HG03521 (cell line): ENCODE data around the gene PTPRD.
"Not testable (repeated sequence)": the region's sequence is repeated elsewhere in the genome, so short reads cannot be mapped to it uniquely, and the experiment has no call there.

Experiments
- ATAC-seq: cut with Tn5 transposase; IDR thresholded peaks from one replicate; pipeline ENCODE4 v1.9.1; 2021; ENCODE audit warnings: mild to moderate bottlenecking, moderate library complexity; ENCODE audit not compliant: unreplicated experiment

PTPRD gene

DNA sequence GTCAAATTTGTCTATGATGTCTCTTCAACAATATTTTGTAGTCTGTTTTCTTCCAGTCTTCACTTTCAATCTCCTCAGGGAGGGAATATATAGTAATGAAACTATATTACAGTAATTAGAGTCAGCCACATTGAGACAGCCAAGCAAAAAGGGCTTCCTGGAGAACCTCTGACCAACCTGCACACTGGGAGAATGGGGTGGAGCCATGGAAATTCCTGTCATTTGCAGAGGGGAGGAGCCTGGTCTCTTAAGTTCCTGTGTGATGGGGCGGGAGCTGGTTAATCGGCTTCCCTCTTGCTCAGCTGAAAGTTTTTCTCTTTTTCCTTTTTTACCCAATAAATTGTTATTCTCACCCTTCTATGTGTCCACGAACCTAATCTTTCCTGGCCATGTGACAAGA is 1220.0 kb downstream of the PTPRD start:
- ATAC-seq = no peak

DNA sequence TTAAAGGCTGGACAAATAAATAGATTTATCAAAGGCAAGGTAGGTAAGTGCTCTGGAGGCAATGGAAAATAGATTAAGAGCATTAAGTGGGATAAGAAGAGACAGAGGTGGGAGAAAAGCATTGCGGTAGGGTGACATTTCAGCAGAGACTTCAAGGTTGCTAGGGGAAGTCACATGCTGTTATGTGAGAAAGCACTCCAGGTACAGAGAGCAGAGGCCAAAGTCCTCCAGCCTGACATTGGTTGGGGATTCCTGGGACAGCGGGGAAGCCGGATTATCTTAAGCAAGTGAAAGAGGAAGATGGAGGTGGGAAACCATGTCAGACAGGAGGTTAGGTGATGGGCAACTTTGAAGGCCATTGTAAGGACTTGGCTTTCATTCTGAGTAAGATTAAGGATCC is 1222.9 kb downstream of the PTPRD start:
- ATAC-seq = no peak

DNA sequence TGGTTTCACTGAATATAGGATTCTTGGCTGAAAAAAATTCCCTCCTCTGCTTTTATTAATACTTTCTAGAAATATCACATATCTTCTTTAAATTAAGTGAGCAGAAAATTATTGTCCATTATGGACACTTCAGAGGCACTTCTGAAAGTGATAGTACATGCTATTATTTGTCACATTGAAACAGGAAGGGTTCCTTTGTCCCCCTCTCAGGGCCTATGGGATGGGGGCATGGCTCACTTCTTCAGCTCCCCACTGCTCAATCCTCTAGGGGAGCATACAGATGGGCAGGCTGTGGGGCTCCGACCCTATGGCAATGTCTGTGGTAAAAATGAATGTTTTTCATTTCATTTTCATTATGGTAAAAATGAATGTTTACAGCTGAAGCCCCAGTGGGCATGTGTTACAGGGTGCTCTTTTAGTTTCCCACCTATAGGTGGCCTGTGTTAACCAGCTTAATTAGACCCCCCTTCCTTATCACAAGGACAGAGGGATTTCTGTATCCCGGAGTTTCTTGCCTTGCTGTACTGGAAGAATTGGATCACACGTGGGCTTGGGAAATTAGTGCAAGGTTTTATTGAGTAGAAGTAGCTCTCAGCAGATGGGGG is 1225.2 kb downstream of the PTPRD start:
- ATAC-seq = no peak

DNA sequence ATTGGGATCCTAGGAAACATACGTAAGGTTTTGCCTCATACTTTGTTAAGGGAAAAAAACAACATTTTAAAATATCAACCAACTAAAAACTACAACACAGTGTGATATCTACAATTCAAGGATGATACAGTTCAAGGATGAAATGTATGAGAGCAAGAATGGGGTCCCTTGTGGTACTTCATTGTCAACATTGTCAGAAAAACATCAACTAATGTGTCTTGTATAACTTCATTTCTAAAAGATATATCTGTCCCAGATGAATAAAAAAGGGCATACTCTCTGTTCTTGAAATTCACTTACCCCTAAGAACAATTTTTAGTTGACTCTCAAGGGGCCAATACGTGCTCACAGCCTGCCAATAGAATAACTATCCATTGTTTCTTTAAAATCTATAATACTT is 1250.5 kb downstream of the PTPRD start:
- no peak for ATAC-seq

DNA sequence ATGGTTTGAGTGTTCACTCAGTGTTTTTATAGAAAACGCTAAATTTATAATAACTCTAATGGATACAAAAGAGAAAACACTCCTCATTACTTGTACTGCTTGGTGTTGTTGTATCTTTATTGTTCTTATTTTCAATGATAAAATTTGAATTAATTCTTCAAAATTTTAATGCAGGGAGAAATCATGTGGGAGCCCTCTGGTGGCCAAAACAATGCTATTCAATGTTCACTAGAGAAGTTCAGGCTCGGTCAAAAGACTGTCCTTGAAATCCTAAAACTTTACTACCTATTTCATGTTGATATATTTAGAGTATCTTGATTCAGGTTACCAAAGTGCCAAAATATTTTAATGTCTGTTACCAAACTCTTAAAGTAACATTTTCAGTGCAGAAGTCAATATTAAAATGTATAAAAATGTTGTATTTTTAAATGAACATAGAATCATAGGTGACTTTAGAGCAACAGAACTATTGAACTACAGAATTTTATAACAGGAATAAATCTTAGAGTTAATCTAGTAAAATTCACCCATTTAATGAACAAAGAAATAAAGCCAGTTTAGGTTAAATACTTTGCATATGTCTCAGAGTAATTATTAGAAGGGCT is 1259.8 kb downstream of the PTPRD start:
- no peak for ATAC-seq

DNA sequence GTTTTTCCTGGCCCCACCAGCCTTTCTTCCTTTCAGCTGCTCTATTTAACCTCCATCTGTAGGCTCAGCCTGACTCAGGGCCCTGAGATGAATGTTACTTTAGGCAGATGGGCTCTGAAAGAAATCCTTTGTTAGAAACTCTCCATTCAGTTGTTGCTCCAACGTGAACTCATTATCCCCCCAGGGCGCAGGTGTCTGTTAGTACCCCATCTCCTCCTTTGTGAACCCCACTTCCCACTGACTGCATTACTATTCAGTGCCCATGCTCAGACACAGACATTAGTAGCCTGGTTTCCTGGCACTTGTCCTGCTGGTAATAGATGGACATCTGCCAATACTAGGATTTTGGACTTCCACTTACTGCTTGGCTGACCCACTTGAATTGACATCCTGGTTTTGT is 1271.6 kb downstream of the PTPRD start:
- no peak for ATAC-seq

DNA sequence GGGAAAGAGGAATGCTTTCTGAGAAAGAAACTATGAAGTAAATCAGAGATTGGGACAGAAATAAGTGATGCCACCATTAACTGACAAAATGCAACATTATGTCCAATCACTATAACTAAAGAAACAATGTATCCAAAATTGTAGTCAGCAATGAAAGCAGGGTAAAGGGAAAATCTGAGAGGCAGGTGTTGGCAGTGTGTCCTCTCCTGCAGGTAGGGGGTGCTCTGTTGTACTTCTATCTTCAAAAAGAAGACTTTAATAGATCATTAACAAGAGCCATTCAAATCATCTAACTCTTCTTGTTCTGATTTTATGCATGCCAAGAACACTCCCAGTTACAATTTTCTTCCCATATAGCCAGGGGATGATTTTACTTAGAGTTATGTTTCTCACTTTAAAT is 1275.7 kb downstream of the PTPRD start:
- no peak for ATAC-seq

DNA sequence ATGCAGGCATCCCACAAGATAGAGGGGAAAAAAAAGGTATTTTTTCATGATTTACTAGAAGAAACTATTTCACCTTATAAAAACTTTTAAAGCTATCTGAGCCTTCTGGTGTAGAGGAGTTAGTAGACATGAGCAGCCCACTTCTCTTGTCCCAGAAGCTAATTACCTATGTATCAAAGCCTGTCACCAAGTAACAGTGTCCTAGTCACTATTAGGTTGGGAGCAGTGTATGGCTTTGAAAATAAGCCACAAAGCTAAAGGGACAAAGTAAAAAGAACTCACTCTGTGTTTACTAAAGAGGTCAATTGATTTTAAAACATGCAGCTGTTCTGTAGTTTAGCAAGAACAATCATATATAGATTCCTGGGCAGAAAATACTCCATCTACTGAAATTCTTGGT is 1286.1 kb downstream of the PTPRD start:
- no peak for ATAC-seq

DNA sequence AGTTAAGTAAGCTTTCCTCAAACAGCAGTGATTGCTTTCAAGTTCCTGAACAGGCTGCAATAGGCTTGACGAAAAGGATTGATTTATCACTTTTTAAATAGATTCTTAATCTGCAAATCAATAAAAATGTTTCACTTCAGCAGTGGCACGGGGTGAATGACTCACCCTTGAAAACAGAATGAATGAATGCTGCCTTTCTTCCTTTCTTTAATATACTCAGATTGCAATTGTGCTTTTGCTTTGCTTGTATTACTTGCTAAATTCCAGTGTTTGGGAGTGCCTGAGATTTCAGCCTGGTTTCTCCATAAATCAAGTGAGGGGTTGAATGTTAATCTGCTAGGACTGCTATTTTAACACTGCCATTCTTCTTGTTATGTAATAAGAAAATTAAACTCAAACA is 1293.8 kb downstream of the PTPRD start:
- ATAC-seq = no peak

DNA sequence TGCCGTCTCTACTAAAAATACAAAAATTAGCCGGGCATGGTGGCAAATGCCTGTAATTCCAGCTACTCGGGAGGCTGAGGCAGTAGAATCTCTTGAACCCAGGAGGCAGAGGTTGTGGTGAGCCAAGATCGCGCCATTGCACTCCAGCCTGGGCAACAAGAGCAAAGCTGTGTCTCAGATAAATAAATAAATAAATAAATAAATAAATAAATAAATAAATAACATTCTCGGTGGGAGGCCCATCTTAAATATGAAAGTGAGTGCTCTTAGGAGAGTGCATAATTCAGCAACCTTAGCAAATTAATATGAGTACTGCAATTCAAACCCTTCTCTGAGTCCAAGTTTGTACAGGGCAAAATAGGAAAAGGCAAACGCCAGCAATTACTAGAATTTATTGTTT is 1302.1 kb downstream of the PTPRD start:
- not testable (repeated sequence) for ATAC-seq

DNA sequence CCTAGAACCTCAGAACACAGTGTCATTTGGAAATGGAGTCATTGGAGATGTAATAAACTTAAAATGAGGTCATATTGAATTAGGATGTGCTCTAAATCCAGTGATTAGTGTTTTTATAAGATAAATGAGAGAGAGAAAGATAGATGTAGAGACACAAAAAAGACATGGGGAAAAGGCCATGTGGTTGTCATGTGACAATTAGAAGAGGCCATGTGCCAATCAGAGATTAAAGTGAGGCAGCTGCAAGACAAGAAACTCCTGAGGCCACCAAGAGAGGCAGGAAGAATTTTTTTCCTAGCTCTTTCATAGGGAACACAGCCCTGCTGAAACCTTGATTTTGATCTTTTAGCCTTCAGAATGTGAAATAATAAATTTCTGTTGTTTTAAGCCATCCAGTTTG is 1307.2 kb downstream of the PTPRD start:
- ATAC-seq = no peak

DNA sequence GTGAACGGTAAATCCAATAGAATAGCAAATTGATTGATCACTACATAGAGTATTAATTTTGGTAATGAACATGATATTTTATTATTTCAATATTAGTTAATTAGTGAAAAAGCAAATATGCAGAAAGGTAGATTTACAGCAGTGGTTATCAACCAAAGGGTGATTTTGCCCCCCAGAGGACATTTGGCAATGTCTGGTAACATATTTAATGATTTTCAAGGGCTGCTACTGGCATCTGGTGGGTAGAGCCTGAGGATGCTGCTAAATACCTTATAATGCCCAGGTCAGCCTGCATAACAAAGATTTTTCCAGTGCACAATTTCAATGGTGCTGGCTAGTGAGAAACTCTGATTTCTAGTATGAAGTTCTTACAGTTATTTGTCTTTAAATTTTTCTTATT is 1313.7 kb downstream of the PTPRD start:
- ATAC-seq = no peak

DNA sequence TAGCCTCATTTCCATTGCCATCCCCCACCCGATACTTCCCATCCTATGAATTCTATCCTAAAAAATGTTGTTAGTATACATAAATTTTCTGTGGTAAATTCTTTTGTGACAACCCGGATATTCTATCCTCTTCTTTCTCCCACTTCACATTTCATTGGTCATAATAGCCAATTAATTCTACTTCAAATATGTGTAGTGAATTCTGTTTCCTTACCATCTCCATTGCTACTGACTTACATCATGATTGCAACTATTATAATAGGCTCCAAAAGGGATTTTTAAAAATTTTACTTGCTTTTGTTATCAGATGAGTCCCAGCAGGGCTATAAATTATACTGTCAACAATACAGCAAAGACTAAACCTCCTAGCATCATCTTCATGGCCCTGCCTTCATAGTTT is 1326.8 kb downstream of the PTPRD start:
- ATAC-seq = no peak

DNA sequence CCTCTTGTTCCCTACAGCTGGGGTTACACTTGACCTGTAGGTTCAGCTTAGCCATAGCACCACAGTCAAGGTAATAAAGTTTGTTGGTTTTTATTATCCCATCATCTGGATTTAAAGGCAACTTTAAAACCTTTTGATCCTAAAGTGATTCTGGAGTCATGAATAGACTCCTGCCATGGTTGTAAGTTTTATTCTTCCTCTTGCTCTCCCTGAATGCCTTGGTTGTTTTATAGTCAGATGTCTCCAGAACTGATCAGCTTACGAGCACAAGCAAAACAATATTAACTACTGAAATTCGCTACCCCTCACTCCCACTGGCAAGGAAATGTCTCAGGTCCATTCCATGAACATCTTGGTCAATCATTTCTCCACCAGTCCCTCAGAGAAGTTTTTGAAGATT is 1328.6 kb downstream of the PTPRD start:
- no peak for ATAC-seq

DNA sequence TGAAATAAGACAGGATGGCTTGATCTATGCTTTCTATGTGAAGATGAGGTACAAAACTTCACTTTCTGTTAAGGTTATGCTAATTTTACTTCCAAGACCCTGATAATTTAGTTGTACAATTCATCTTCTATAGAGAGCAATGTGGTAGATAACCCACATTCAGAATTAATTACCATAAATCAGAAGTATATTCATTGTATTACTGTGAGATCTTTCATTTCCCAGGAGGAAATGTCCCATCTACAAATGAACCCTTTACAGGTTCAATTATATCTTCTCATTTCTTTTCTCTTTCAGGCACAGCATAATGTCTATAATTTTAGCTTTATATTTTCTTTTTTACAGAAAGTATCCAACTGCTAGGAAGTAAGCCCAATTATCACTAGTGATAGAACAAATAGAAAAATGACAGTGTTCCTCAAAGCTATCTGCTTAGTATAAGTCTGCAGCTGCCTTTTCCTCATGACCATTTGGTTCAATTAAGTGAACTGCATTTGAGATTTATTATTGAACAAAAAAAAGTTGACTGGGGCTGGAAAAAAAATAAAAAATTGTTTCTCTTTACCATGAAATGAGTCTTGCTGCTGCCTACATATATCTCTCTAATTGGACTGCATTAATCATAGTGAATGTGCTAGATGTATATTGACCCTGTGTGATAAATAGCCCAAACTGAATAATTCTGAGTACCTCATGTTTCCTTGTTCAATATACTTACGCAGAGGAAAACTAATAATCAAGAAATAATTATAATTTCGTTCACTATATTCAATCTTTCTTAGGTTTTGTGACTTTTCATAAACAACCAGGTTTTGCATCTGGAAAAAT is 1329.4 kb downstream of the PTPRD start:
- ATAC-seq = no peak

DNA sequence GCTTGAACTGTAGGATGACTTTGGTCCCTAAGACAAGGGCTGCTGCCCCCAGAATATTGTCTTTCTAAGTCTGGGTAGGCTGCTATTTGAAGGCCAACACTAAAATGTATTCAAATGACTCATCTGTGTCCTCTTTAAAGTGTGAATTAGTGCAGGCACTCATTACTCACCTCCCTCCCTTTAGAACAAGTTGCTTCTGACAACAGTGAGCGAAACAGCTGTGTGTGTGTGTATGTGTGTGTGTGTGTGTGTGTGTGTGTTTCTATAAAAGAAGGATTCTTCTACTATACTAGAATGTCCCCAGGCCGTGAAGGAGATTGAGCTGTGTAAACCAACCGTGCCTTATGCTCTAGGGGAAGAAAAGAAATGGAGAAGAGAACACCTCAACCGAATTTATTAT is 1337.2 kb downstream of the PTPRD start:
- no peak for ATAC-seq

DNA sequence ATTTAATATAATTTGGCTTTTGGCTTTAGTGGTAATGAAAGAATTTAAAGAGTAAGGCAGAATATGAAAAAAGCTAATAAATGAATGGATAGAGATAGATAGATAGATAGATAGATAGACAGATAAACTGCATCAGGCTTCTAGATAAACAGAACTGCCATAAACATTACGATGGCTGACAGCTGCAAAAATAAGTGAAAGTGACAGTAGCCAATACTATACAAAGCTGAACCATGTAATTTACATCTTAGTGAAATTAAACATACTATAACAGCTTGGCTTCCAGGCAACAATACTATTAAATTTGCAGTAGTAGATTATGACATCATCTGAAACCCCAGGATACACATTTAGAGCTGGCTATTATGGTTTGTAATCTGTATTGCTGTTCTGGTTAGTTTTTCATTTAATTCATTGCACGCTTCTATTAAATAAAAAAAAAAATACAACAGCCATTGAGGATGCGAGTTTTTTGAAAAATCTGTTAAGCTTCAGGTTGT is 1354.8 kb downstream of the PTPRD start:
- no peak for ATAC-seq

DNA sequence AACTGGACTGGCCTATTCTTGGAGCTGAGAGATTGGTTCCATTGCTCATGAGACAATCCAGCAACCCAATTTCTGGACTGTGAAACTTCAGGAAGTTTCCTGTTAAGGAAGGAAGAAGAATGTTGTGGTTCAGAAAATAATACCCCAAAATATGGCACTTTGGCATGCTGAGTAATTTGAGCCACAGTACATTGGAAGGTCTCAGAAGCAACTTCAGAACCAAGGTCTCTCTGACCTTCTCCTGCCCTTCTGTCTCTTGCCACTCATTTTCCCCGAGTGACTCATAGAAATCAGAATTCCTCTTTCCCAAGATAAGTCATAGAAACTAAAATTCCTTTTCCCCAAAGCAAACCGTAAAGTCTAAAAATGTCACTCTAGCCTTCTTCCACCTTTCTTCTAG is 1366.1 kb downstream of the PTPRD start:
- ATAC-seq = no peak

DNA sequence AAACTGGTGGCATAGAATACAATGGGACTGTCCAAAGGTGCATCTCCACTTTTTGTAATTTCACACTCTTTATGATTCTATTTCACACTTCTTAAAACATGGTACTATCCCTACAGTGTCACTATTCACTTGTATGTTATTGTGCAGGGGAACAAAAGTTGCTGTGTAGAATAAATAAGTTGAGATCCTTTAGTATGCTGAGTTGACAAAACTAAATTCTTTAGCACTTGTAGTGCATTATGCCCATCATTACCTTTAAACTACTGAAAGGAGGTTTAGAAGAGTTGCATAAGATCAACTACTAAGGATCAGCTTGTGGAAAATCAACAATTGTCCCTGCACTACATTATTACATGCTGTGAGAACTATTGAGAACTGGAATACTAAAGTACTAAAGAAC is 1380.9 kb downstream of the PTPRD start:
- ATAC-seq = no peak

DNA sequence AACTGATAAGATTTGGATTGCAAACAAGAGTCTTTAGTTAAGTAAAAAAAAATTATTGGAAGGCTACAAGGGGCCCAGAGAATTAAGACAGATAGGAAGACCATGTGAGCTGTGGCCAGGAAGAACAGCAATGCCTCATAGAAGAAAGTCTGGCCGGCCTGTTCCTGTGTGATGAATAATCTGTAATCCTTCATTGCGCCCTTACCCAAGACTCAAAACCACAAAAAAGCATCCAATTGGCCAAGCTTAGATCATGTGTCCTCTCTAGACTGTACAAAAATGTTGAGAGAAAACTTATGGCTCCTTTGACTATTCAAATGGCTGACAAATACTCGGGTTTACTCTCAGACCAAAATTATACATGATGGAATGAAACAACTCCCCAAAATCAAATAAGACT is 1383.5 kb downstream of the PTPRD start:
- no peak for ATAC-seq

DNA sequence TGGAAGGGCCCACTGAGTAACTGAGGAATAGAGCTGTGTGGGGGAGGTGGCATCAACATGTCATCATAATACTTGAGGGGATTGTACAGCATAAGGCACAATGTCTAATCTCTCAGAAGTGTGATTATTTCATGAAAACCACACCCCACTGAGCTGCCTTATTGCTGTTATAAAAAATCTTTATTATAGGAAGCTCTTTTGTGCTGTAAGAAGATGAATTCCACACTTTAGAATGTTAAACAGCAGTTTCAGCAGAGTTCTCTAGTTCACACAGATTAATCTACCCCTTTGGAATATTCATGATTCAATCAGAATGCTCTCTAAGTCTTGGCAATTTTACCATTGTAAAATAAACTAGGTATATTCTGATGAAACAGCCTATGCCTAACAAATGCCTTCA is 1389.6 kb downstream of the PTPRD start:
- no peak for ATAC-seq

DNA sequence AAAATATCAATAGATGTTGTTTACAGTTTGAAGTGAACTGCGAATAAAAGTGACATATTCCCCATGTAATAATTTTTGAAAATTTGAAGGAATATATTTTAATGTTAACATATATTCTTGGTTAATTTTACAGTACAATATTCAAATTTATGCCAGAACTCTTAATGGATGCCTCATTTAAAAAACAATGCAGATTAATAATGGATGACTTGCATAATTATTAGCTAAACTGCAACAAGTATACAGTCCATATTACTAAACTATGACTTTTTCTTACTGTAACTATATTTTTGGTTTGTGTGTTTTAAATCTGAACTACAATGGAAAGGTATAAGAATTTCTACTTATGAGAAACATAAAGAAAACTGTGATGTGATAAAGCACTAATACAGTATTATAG is 1390.1 kb downstream of the PTPRD start:
- ATAC-seq = no peak
